GM19468 (cell line): ENCODE measurements around the gene CEP43.

ENCODE experiments used
- ATAC-seq: cut with Tn5 transposase; IDR thresholded peaks from one replicate; pipeline ENCODE4 v1.9.1; 2021; ENCODE audit warnings: mild to moderate bottlenecking, moderate library complexity, moderate number of reproducible peaks; ENCODE audit not compliant: unreplicated experiment; ENCODE audit errors: extremely low read depth

Gene CEP43

GRCh38 chr6:167005350-167006159 is 6.4 kb downstream of the CEP43 start:
- ATAC-seq = no peak

- no peak for ATAC-seq
These were observed 8.8 kb downstream of the CEP43 start for GRCh38 chr6:167007985-167008384.

GRCh38 chr6:167013067-167013466 is 13.9 kb downstream of the CEP43 start:
- no peak for ATAC-seq

- no peak for ATAC-seq
These were observed 14.7 kb downstream of the CEP43 start for GRCh38 chr6:167013946-167014345.

GRCh38 chr6:167015302-167015701 is 16.1 kb downstream of the CEP43 start:
- ATAC-seq = no peak

- peak; percentile 74 for ATAC-seq
These were observed 21.0 kb downstream of the CEP43 start for GRCh38 chr6:167020206-167020605.

- ATAC-seq = no peak
These were observed 28.1 kb downstream of the CEP43 start for GRCh38 chr6:167027308-167027707.

- no peak for ATAC-seq
These were observed 28.6 kb downstream of the CEP43 start for GRCh38 chr6:167027772-167028171.

- no peak for ATAC-seq
These were observed 31.2 kb downstream of the CEP43 start for GRCh38 chr6:167030222-167031072.

- no peak for ATAC-seq
These were observed 32.0 kb downstream of the CEP43 start for GRCh38 chr6:167031082-167031709.

GRCh38 chr6:167034056-167034455 is 34.9 kb downstream of the CEP43 start:
- no peak for ATAC-seq

GRCh38 chr6:167037762-167038161 is 38.6 kb downstream of the CEP43 start:
- ATAC-seq = no peak

GRCh38 chr6:167044696-167045095 is 45.5 kb downstream of the CEP43 start:
- no peak for ATAC-seq

- no peak for ATAC-seq
These were observed 46.8 kb downstream of the CEP43 start for GRCh38 chr6:167045828-167046580.

GRCh38 chr6:167046861-167047495 is 47.8 kb downstream of the CEP43 start:
- ATAC-seq = no peak

GRCh38 chr6:167047554-167047953 is 48.4 kb downstream of the CEP43 start:
- peak; percentile 84 for ATAC-seq
